ENCODE data around the gene GLCCI1.

DNA sequence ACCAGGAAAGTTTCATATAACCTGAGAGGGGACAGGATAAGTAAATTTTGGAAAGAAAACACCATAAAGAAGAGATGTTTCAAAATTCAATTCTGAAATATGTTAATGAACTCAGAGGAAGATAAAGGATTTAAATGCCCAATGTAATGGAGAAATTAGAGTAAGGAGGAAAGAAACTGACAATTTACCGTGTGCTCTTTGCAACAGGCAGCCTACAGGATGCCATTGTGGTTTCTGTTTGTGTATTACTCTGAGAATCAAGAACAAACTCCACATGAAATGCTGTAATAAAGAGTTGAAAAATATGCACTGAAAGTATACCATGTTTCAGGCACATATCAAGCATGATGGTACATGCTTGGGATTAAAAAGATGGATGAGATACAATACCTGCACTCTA, 44.8 kb upstream of the GLCCI1 start:
- TF ChIP-seq, protein P1, sequence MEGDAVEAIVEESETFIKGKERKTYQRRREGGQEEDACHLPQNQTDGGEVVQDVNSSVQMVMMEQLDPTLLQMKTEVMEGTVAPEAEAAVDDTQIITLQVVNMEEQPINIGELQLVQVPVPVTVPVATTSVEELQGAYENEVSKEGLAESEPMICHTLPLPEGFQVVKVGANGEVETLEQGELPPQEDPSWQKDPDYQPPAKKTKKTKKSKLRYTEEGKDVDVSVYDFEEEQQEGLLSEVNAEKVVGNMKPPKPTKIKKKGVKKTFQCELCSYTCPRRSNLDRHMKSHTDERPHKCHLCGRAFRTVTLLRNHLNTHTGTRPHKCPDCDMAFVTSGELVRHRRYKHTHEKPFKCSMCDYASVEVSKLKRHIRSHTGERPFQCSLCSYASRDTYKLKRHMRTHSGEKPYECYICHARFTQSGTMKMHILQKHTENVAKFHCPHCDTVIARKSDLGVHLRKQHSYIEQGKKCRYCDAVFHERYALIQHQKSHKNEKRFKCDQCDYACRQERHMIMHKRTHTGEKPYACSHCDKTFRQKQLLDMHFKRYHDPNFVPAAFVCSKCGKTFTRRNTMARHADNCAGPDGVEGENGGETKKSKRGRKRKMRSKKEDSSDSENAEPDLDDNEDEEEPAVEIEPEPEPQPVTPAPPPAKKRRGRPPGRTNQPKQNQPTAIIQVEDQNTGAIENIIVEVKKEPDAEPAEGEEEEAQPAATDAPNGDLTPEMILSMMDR (IDR thresholded peaks at IDR 0.05; ENCODE audit: low read depth, low read length): no peak
- TF ChIP-seq EZH2phosphoT487 (IDR thresholded peaks at IDR 0.05; ENCODE audit: low read depth): no peak
